Trophoblast cell (in vitro differentiated cells and primary cell): ENCODE data around the gene TMEM179B.
"Not testable (repeated sequence)": the region's sequence is repeated elsewhere in the genome, so short reads cannot be mapped to it uniquely, and the experiment has no call there.

Experiments used
- DNase-seq, 2 donors: peaks; one replicate each; pipeline ENCODE4 v3.0.0-alpha.2; 2016
- H2AFZ ChIP-seq: 2 replicates; pipeline ENCODE4 v1.6.1; 2013; ENCODE audit warnings: low read length, moderate library complexity, mild to moderate bottlenecking; ENCODE audit not compliant: insufficient read depth, poor library complexity
- H2AK5ac ChIP-seq: 2 replicates; pipeline ENCODE4 v1.6.1; 2013; ENCODE audit warnings: mild to moderate bottlenecking, low read length
- H2BK120ac ChIP-seq: 2 replicates; pipeline ENCODE4 v1.6.1; 2013; ENCODE audit warnings: low read length, mild to moderate bottlenecking, moderate library complexity; ENCODE audit not compliant: insufficient read depth, poor library complexity
- H2BK12ac ChIP-seq: 2 replicates; pipeline ENCODE4 v1.6.1; 2013; ENCODE audit warnings: mild to moderate bottlenecking, low read length, moderate library complexity
- H2BK5ac ChIP-seq: 2 replicates; pipeline ENCODE4 v1.6.1; 2013; ENCODE audit warnings: low read length, low read depth, moderate library complexity, mild to moderate bottlenecking; ENCODE audit not compliant: poor library complexity
- H3K14ac ChIP-seq: 2 replicates; pipeline ENCODE4 v1.6.1; 2013; ENCODE audit warnings: mild to moderate bottlenecking, low read length
- H3K18ac ChIP-seq: 2 replicates; pipeline ENCODE4 v1.6.1; 2013; ENCODE audit warnings: mild to moderate bottlenecking, low read length
- H3K23ac ChIP-seq: 2 replicates; pipeline ENCODE4 v1.6.1; 2013; ENCODE audit warnings: low read length
- H3K27ac ChIP-seq: 2 replicates; pipeline ENCODE4 v1.5.1; 2013; ENCODE audit warnings: low read depth, mild to moderate bottlenecking, inconsistent platforms, low read length, moderate library complexity
- H3K27me3 ChIP-seq: 2 replicates; pipeline ENCODE4 v1.6.1; 2013; ENCODE audit warnings: inconsistent platforms, mild to moderate bottlenecking, low read length, moderate library complexity; ENCODE audit not compliant: insufficient read depth
- H3K36me3 ChIP-seq, 2 experiments: 1 replicate in 1 of 2; 2 replicates in 1 of 2; pipeline ENCODE4 v1.6.1; 2013; ENCODE audit warnings: low read length in 2 of 2, mild to moderate bottlenecking in 2 of 2, moderate library complexity in 1 of 2; ENCODE audit not compliant: insufficient read depth in 2 of 2, control insufficient read depth in 1 of 2
- H3K4ac ChIP-seq: 2 replicates; pipeline ENCODE4 v1.6.1; 2013; ENCODE audit warnings: low read depth, mild to moderate bottlenecking, low read length, moderate library complexity
- H3K4me1 ChIP-seq, 2 experiments: 1 replicate in 1 of 2; 2 replicates in 1 of 2; pipeline ENCODE4 v1.6.1; 2013; ENCODE audit warnings: low read length in 2 of 2, mild to moderate bottlenecking in 2 of 2, moderate library complexity in 1 of 2; ENCODE audit not compliant: insufficient read depth in 2 of 2, control insufficient read depth in 1 of 2
- H3K4me2 ChIP-seq: 2 replicates; pipeline ENCODE4 v1.6.1; 2013; ENCODE audit warnings: inconsistent platforms, mild to moderate bottlenecking, low read length, moderate library complexity
- H3K4me3 ChIP-seq: 2 replicates; pipeline ENCODE4 v1.5.1; 2013; ENCODE audit warnings: mild to moderate bottlenecking, low read depth, low read length, inconsistent platforms
- H3K79me1 ChIP-seq: one replicate; pipeline ENCODE4 v1.6.1; 2013; ENCODE audit warnings: low read length
- H3K79me2 ChIP-seq: 2 replicates; pipeline ENCODE4 v1.6.1; 2013; ENCODE audit warnings: low read length, mild to moderate bottlenecking; ENCODE audit not compliant: control insufficient read depth, insufficient read depth, poor library complexity
- H3K9ac ChIP-seq: 2 replicates; pipeline ENCODE4 v1.6.1; 2013; ENCODE audit warnings: mild to moderate bottlenecking, low read length
- H3K9me3 ChIP-seq: 2 replicates; pipeline ENCODE4 v1.6.1; 2013; ENCODE audit warnings: low read depth, mild to moderate bottlenecking, control low read depth, inconsistent platforms, low read length; ENCODE audit not compliant: insufficient read depth
- H4K12ac ChIP-seq: 2 replicates; pipeline ENCODE4 v1.6.1; 2013; ENCODE audit warnings: low read depth, mild to moderate bottlenecking, low read length, moderate library complexity
- H4K8ac ChIP-seq: 2 replicates; pipeline ENCODE4 v1.6.1; 2013; ENCODE audit warnings: low read depth, mild to moderate bottlenecking, low read length, moderate library complexity
- H4K91ac ChIP-seq: one replicate; pipeline ENCODE4 v1.6.1; 2013; ENCODE audit warnings: low read depth, mild to moderate bottlenecking, low read length, moderate library complexity
- WGBS: extraction: QIAGEN DNeasy Blood & Tissue Kit; methylation state at CpG from one replicate; pipeline ENCODE4 v1.1.7; 2013; ENCODE audit warnings: missing lambda C conversion rate; ENCODE audit not compliant: insufficient read length, insufficient coverage; ENCODE audit errors: extremely low coverage; 5-methylcytosine and 5-hydroxymethylcytosine counted together

The TMEM179B gene

DNA sequence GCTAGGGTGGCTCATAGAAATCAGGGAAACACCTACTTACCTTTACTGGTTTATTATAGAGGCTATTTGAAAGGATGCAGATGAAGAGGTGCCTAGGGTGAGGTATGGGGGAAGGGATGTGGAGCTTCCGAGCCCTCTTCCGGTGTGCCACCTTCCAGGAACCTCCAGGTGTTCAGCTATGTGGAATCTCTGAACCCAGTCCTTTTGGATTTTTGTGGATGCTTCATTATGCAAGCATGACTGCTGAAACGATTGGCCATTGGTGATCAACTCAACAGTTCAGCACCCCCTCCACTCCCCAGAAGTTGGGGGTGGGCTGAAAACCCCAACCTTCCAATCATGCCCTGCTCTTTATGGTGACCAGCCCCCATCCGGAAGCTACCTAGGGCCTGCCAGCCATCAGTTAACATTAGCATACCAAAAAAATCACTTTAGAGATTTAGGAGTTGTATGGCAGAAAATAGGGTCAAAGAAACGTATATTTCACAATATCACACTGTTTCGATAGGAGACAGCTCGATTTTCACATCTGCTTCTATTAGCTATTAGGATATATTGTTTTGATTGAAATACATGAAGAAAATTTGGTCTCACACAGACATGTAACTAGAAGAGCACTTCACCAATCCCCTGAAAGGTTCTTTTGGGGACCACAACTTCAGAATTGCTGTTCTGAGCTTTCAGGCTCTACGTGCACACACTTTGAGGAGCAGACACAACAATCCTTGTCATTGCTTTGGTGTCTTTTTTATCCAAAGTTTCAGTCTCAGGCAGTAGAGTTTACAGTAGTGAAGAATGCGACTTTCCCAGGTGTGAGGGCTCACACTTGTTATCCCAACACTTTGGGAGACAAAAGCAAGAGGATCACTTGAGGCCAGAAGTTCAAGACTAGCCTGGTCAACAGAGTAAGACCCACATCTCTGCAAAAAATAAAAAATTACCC, 29.1 kb upstream of the TMEM179B start:
- no peaks in the 10 kb centered on the region for H3K9me3 ChIP-seq
- H3K4me3 ChIP-seq: no peak overlapping the region
- H3K4me1 ChIP-seq: peaks cover 11 to 17% of the 10 kb centered on the region in 2 experiments
- H3K79me1 ChIP-seq: peaks cover 16% of the 10 kb centered on the region
- H4K91ac ChIP-seq: no peak overlapping the region
- H3K18ac ChIP-seq: no peak overlapping the region
- H3K79me2 ChIP-seq: peaks cover 12% of the 10 kb centered on the region
- H2BK12ac ChIP-seq: no peak overlapping the region
- no peak overlapping the region for H2AK5ac ChIP-seq
- H3K27ac ChIP-seq: no peak overlapping the region
- no peaks in the 10 kb centered on the region for H3K27me3 ChIP-seq
- no peak overlapping the region for H3K23ac ChIP-seq
- H4K8ac ChIP-seq: peak overlapping the region; percentile 43
- no peak overlapping the region for H4K12ac ChIP-seq
- no peak overlapping the region for H3K9ac ChIP-seq
- H2BK5ac ChIP-seq: no peak overlapping the region
- no peak for DNase-seq
- peak overlapping the region; percentile 1 for H3K4me2 ChIP-seq
- H2BK120ac ChIP-seq: no peak overlapping the region
- no peak overlapping the region for H2AFZ ChIP-seq
- no CpG with 5 or more reads among the region's 9 CpGs for WGBS
- no peaks in the 10 kb centered on the region for H3K36me3 ChIP-seq
- H3K14ac ChIP-seq: no peak overlapping the region
- H3K4ac ChIP-seq: no peak overlapping the region

DNA sequence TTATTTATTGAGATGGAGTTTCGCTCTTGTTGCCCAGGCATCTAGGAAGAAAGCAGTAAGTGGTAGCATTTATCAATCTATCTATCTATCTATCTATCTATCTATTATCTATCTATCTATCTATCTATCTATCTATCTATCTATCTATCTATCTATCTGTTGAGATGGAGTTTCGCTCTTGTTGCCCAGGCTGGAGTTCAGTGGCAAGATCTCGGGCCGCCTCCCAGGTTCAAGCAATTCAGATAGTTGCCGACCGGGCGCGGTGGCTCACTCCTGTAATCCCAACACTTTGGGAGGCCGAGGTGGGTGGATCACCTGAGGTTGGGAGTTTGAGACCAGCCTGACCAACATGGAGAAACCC, 26.4 kb upstream of the TMEM179B start:
- not testable (repeated sequence) for H3K4ac ChIP-seq, H3K4me2 ChIP-seq, H2BK5ac ChIP-seq, H3K18ac ChIP-seq, H3K79me1 ChIP-seq, H4K12ac ChIP-seq, H3K79me2 ChIP-seq, H3K4me3 ChIP-seq, H2BK120ac ChIP-seq, H3K36me3 ChIP-seq, H3K27ac ChIP-seq, H3K4me1 ChIP-seq, H3K27me3 ChIP-seq, H3K9ac ChIP-seq, H3K23ac ChIP-seq, H2AK5ac ChIP-seq, H2AFZ ChIP-seq, H3K14ac ChIP-seq, H2BK12ac ChIP-seq, H3K9me3 ChIP-seq
- peak overlapping the region; percentile 39 for H4K8ac ChIP-seq
- WGBS: no CpG with 5 or more reads among the region's 9 CpGs
- peak overlapping the region; percentile 45 for H4K91ac ChIP-seq
- peak in 1 of 2 donors; percentile 27 for DNase-seq

DNA sequence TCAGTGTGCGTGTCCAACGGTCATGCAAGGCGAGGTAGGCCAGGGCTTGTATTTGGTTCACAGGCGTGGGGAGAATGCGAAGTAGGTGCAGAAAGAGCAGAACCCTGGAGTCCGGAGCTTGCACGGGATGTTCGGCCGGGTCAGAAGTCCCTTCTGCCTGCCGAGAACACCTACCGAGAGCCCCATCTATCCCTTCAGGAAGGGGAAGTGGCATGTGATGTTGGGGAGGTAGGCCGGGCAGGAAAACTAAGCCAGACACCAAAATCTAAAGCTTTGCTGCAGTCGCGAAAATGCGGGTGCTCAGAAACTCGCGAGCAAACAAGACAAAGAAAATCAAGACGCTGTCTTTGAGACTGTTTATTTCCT, 16.4 kb upstream of the TMEM179B start:
- peak overlapping the region; percentile 63 for H4K91ac ChIP-seq
- no peaks in the 10 kb centered on the region for H3K79me2 ChIP-seq
- H3K36me3 ChIP-seq: peaks cover 13 to 22% of the 10 kb centered on the region in 2 experiments
- peak overlapping the region; percentile 66 for H3K14ac ChIP-seq
- H2BK120ac ChIP-seq: peak overlapping the region; percentile 25
- peak overlapping the region; percentile 63 for H3K4me2 ChIP-seq
- peaks cover 3 to 6% of the 10 kb centered on the region in 2 experiments for H3K4me1 ChIP-seq
- no CpG with 5 or more reads among the region's 18 CpGs for WGBS
- no peaks in the 10 kb centered on the region for H3K27me3 ChIP-seq
- peak overlapping the region; percentile 54 for H2BK5ac ChIP-seq
- H3K18ac ChIP-seq: peak overlapping the region; percentile 67
- peak overlapping the region; percentile 49 for H2AK5ac ChIP-seq
- H3K23ac ChIP-seq: no peak overlapping the region
- DNase-seq: no peak
- H4K8ac ChIP-seq: peak overlapping the region; percentile 95
- peak overlapping the region; percentile 80 for H2AFZ ChIP-seq
- no peaks in the 10 kb centered on the region for H3K9me3 ChIP-seq
- H3K4me3 ChIP-seq: peak overlapping the region; percentile 25
- H2BK12ac ChIP-seq: no peak overlapping the region
- peak overlapping the region; percentile 6 for H3K9ac ChIP-seq
- H3K4ac ChIP-seq: peak overlapping the region; percentile 43
- H3K79me1 ChIP-seq: peaks cover 11% of the 10 kb centered on the region
- peak overlapping the region; percentile 95 for H4K12ac ChIP-seq
- peak overlapping the region; percentile 41 for H3K27ac ChIP-seq

DNA sequence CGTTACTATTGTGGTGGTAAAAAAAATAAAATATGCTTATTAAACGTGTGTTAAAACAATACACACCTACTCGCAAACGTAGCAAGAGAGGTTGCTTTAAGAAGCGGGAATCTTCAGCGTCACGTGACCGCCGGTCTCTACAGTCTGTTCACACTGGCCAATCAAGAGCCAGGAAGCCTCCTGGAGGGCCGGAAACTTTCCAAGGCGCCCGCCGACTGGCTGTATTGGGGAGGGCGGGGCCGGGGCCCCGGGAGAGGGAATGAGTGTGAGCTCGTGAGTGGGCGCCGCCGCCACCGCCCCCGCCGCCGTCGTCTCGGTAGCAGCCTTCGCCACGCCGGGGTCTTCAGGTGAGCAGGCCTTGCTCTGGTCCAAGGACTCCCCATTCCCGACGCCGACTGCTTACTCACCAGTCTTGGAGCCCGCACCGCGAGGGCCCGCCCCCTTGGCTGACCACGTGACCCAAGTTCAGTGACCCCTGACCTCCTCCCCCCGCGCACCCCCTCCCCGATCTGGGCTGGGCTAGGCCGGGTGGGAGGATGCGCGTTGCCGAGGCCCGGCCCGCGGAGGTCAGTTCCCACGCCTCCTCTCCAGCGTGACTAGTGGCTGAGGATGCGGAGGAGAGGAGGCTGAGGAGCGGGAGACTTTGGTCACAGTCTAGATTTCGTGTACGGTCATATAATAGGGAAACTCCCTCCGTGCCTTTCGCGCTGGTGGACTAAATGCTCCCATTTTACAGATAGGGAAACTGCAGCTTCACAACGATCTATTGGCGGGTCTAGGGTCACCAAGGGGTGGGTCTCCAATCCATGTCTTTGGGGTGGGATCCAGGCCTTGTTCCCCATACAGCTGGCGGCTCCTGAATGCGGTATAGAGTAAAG, 15.8 kb upstream of the TMEM179B start, which contains the start of gene TAF6L:
Gene TAF6L, plus strand, starts transcription at position 253 of the 878 bp plus-strand sequence. CDS start 4,388 bp downstream, outside the sequence.
- peak within 1 kb of the TSS; percentile 97 for H3K27ac ChIP-seq
- H3K79me2 ChIP-seq: no peaks in the 10 kb centered on the region
- DNase-seq: peak; percentile 97 to 98
- H3K23ac ChIP-seq: no peak within 1 kb of the TSS
- H3K27me3 ChIP-seq: no peaks in the 10 kb centered on the region
- H3K4me1 ChIP-seq: peaks cover 3 to 6% of the 10 kb centered on the region in 2 experiments
- peak within 1 kb of the TSS; percentile 61 for H3K4ac ChIP-seq
- H3K18ac ChIP-seq: peak within 1 kb of the TSS; percentile 97
- peak within 1 kb of the TSS; percentile 92 for H4K91ac ChIP-seq
- peak within 1 kb of the TSS; percentile 72 for H3K9ac ChIP-seq
- peak within 1 kb of the TSS; percentile 95 for H4K8ac ChIP-seq
- peak within 1 kb of the TSS; percentile 96 for H3K14ac ChIP-seq
- H3K4me3 ChIP-seq: peak within 1 kb of the TSS; percentile 84
- no peaks in the 10 kb centered on the region for H3K9me3 ChIP-seq
- no peak within 1 kb of the TSS for H2BK12ac ChIP-seq
- H3K79me1 ChIP-seq: peaks cover 11% of the 10 kb centered on the region
- peak within 1 kb of the TSS; percentile 97 for H2BK5ac ChIP-seq
- peak within 1 kb of the TSS; percentile 66 for H3K4me2 ChIP-seq
- WGBS: no CpG with 5 or more reads among the region's 60 CpGs
- H2AK5ac ChIP-seq: peak within 1 kb of the TSS; percentile 49
- H2BK120ac ChIP-seq: peak within 1 kb of the TSS; percentile 95
- H2AFZ ChIP-seq: peak within 1 kb of the TSS; percentile 89
- peaks cover 15 to 23% of the 10 kb centered on the region in 2 experiments for H3K36me3 ChIP-seq
- H4K12ac ChIP-seq: peak within 1 kb of the TSS; percentile 95
